Measurements from ENCODE around the gene EIF4G3. TPM values are rescaled to one million over a fixed set of nuclear protein-coding genes. Genes with fewer than 3 reads are reported as not detected.

Gene EIF4G3
- total and polyA plus RNA-seq, 9 of the 15 experiments (the other 6 are each of a cell fraction or from before 2014, with no cell fraction given) = 6.7 to 40.5 (median 32.1) TPM

- TF ChIP-seq JUND (IDR thresholded peaks at IDR 0.05; ENCODE audit: borderline replicate concordance, low read depth, low read length) = no peak; the same call in 1 of the 2 replicates
- 0 out of 3 replicates have a peak, but pooled peaks have one; percentile 20 for TF ChIP-seq JUND (tag; IDR thresholded peaks at IDR 0.05; ENCODE audit: borderline replicate concordance, low read depth, low read length)
- TF ChIP-seq, protein P1, sequence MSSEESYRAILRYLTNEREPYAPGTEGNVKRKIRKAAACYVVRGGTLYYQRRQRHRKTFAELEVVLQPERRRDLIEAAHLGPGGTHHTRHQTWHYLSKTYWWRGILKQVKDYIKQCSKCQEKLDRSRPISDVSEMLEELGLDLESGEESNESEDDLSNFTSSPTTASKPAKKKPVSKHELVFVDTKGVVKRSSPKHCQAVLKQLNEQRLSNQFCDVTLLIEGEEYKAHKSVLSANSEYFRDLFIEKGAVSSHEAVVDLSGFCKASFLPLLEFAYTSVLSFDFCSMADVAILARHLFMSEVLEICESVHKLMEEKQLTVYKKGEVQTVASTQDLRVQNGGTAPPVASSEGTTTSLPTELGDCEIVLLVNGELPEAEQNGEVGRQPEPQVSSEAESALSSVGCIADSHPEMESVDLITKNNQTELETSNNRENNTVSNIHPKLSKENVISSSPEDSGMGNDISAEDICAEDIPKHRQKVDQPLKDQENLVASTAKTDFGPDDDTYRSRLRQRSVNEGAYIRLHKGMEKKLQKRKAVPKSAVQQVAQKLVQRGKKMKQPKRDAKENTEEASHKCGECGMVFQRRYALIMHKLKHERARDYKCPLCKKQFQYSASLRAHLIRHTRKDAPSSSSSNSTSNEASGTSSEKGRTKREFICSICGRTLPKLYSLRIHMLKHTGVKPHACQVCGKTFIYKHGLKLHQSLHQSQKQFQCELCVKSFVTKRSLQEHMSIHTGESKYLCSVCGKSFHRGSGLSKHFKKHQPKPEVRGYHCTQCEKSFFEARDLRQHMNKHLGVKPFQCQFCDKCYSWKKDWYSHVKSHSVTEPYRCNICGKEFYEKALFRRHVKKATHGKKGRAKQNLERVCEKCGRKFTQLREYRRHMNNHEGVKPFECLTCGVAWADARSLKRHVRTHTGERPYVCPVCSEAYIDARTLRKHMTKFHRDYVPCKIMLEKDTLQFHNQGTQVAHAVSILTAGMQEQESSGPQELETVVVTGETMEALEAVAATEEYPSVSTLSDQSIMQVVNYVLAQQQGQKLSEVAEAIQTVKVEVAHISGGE (CRISPR knock-in tag; IDR thresholded peaks at IDR 0.05) = peak in 1 of 3 experiments; percentile 86; a peak in 1 of 6 replicates
- TF ChIP-seq VEZF1 (CRISPR knock-in tag; IDR thresholded peaks at IDR 0.05) = peak; percentile 93
- TF ChIP-seq PML (IDR thresholded peaks at IDR 0.05; ENCODE audit: low read length) = 0 out of 2 replicates have a peak, but pooled peaks have one; percentile 22
- 0 out of 4 replicates have a peak, but pooled peaks of 1 of the 2 experiments have one; percentile 10 for TF ChIP-seq ARNT (IDR thresholded peaks at IDR 0.05)
- peak; percentile 43 for TF ChIP-seq POLR2AphosphoS5 (IDR thresholded peaks at IDR 0.05; ENCODE audit: control insufficient read depth, insufficient read depth, low read depth, low read length)
- TF ChIP-seq ZC3H4 (CRISPR knock-in tag; IDR thresholded peaks at IDR 0.05; ENCODE audit: borderline replicate concordance) = no peak
- TF ChIP-seq, protein P2, sequence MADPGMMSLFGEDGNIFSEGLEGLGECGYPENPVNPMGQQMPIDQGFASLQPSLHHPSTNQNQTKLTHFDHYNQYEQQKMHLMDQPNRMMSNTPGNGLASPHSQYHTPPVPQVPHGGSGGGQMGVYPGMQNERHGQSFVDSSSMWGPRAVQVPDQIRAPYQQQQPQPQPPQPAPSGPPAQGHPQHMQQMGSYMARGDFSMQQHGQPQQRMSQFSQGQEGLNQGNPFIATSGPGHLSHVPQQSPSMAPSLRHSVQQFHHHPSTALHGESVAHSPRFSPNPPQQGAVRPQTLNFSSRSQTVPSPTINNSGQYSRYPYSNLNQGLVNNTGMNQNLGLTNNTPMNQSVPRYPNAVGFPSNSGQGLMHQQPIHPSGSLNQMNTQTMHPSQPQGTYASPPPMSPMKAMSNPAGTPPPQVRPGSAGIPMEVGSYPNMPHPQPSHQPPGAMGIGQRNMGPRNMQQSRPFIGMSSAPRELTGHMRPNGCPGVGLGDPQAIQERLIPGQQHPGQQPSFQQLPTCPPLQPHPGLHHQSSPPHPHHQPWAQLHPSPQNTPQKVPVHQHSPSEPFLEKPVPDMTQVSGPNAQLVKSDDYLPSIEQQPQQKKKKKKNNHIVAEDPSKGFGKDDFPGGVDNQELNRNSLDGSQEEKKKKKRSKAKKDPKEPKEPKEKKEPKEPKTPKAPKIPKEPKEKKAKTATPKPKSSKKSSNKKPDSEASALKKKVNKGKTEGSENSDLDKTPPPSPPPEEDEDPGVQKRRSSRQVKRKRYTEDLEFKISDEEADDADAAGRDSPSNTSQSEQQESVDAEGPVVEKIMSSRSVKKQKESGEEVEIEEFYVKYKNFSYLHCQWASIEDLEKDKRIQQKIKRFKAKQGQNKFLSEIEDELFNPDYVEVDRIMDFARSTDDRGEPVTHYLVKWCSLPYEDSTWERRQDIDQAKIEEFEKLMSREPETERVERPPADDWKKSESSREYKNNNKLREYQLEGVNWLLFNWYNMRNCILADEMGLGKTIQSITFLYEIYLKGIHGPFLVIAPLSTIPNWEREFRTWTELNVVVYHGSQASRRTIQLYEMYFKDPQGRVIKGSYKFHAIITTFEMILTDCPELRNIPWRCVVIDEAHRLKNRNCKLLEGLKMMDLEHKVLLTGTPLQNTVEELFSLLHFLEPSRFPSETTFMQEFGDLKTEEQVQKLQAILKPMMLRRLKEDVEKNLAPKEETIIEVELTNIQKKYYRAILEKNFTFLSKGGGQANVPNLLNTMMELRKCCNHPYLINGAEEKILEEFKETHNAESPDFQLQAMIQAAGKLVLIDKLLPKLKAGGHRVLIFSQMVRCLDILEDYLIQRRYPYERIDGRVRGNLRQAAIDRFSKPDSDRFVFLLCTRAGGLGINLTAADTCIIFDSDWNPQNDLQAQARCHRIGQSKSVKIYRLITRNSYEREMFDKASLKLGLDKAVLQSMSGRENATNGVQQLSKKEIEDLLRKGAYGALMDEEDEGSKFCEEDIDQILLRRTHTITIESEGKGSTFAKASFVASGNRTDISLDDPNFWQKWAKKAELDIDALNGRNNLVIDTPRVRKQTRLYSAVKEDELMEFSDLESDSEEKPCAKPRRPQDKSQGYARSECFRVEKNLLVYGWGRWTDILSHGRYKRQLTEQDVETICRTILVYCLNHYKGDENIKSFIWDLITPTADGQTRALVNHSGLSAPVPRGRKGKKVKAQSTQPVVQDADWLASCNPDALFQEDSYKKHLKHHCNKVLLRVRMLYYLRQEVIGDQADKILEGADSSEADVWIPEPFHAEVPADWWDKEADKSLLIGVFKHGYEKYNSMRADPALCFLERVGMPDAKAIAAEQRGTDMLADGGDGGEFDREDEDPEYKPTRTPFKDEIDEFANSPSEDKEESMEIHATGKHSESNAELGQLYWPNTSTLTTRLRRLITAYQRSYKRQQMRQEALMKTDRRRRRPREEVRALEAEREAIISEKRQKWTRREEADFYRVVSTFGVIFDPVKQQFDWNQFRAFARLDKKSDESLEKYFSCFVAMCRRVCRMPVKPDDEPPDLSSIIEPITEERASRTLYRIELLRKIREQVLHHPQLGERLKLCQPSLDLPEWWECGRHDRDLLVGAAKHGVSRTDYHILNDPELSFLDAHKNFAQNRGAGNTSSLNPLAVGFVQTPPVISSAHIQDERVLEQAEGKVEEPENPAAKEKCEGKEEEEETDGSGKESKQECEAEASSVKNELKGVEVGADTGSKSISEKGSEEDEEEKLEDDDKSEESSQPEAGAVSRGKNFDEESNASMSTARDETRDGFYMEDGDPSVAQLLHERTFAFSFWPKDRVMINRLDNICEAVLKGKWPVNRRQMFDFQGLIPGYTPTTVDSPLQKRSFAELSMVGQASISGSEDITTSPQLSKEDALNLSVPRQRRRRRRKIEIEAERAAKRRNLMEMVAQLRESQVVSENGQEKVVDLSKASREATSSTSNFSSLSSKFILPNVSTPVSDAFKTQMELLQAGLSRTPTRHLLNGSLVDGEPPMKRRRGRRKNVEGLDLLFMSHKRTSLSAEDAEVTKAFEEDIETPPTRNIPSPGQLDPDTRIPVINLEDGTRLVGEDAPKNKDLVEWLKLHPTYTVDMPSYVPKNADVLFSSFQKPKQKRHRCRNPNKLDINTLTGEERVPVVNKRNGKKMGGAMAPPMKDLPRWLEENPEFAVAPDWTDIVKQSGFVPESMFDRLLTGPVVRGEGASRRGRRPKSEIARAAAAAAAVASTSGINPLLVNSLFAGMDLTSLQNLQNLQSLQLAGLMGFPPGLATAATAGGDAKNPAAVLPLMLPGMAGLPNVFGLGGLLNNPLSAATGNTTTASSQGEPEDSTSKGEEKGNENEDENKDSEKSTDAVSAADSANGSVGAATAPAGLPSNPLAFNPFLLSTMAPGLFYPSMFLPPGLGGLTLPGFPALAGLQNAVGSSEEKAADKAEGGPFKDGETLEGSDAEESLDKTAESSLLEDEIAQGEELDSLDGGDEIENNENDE (IDR thresholded peaks at IDR 0.05; ENCODE audit: low read depth, low read length) = no peak
Observed at GRCh38 chr1:20787029-20787839, 389.5 kb downstream of the EIF4G3 start, which contains the start of gene HP1BP3 (continued).

Measured in K562 (cell line).